H54 (cell line): ENCODE data around the gene SLC9B2.
"Not testable (repeated sequence)": the region's sequence is repeated elsewhere in the genome, so short reads cannot be mapped to it uniquely, and the experiment has no call there.

ENCODE experiments used
- DNase-seq: peaks from one replicate; pipeline ENCODE4 v3.0.0; 2011; ENCODE audit warnings: low spot score, mixed read lengths; ENCODE audit not compliant: insufficient read length
- FAIRE-seq: peaks from 3 replicates; lab custom pipeline; 2011; peaks lifted over from hg19 to GRCh38; lab: Jason Lieb, UNC
- POLR2A ChIP-seq: IDR thresholded peaks from 2 replicates; pipeline ENCODE4 v1.6.1; 2011; ENCODE audit warnings: low read depth, mild to moderate bottlenecking, low read length

The SLC9B2 gene

GRCh38 chr4:103018391-103019307, 57.9 kb downstream of the SLC9B2 start:
- no peak for DNase-seq
- no peak for FAIRE-seq
- no peak for TF ChIP-seq POLR2A

GRCh38 chr4:103012551-103012950, 64.0 kb downstream of the SLC9B2 start:
- DNase-seq (no peak), FAIRE-seq (no peak)
- no peak for TF ChIP-seq POLR2A

GRCh38 chr4:103012060-103012459, 64.5 kb downstream of the SLC9B2 start:
- TF ChIP-seq POLR2A, result no peak
- FAIRE-seq, result no peak
- DNase-seq, result no peak

- DNase-seq (no peak), FAIRE-seq (no peak)
- TF ChIP-seq POLR2A, result no peak
Observed at GRCh38 chr4:103011378-103012025, 65.1 kb downstream of the SLC9B2 start.

DNA sequence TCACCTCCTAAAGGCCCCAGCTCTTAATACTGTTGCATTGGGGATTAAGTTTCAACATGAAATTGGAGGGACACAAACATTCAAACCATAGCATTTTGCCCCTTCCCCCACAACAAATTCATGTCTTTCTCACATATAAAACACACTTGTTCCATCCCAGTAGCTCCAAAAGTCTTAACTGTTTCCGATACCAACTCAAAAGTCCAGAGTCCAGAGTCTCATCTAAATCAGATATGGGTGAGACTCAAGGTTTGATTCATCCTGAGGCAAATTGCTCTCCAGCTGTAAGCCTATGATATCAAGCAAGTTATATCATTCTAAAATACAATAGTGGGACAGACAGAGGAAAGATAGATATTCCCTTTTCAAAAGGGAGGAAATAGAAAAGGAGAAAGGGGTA, 65.8 kb downstream of the SLC9B2 start:
- no peak for FAIRE-seq
- no peak for TF ChIP-seq POLR2A
- DNase-seq, result no peak

- TF ChIP-seq POLR2A, result no peak
- peak; percentile 85 for FAIRE-seq
- no peak for DNase-seq
Observed at GRCh38 chr4:103008875-103009729, 67.5 kb downstream of the SLC9B2 start.

GRCh38 chr4:103002551-103002950, 74.0 kb downstream of the SLC9B2 start:
- TF ChIP-seq POLR2A, result no peak
- DNase-seq (no peak), FAIRE-seq (no peak)

DNA sequence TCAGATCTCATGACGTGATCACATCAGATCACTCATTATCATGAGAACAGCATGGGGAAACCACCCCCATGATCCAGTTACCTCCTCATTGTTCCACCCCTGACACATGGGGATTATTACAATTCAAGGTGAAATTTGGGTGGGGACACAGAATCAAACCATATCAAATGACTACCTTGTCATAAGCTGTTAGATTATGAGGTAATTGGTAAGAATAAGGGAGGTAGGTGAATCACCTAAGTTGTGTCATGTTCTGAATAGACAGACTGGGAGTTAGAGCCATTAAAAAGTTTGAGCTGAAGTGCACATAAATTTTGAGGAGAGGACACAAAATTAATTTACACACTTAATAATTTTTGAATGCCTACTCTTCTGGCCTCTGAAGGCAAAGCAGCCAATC, 81.8 kb downstream of the SLC9B2 start:
- FAIRE-seq (no peak), DNase-seq (no peak)
- no peak for TF ChIP-seq POLR2A

GRCh38 chr4:102993985-102994384, 82.6 kb downstream of the SLC9B2 start:
- not testable (repeated sequence) for FAIRE-seq, DNase-seq

DNA sequence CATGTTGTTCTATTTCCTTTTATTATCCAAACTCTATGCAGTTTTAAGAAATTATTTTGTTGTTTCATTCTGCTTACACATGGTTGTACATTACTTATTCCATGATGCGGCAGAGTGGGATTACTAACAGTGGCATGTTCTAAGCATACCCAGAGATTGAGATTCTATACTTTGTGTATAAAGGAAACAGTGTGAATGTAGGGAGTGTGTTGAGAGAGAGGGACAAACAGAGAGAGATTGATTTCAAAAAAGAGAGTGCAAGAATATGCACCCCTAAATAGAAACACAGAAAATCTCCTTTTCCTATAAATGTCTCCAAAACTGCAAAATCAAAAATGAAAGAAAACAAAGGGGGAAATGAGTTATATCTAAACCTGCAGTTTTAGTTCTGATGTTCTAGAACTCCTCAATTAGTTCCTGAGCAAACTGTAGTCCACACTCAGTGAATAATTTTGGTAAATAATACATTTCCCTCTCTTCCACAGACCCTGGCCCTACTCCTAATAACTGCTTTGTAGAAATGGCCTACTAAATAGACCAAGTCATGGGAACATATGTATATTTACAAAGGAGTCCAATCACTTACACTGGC, 88.0 kb downstream of the SLC9B2 start:
- no peak for DNase-seq
- no peak for FAIRE-seq
- TF ChIP-seq POLR2A, result no peak

- no peak for TF ChIP-seq POLR2A
- no peak for DNase-seq
- no peak for FAIRE-seq
Observed at GRCh38 chr4:102981005-102981404, 95.6 kb downstream of the SLC9B2 start.
